ENCODE measurements around the gene GKN2.
"Not testable (repeated sequence)": the region's sequence is repeated elsewhere in the genome, so short reads cannot be mapped to it uniquely, and the experiment has no call there.

DNA sequence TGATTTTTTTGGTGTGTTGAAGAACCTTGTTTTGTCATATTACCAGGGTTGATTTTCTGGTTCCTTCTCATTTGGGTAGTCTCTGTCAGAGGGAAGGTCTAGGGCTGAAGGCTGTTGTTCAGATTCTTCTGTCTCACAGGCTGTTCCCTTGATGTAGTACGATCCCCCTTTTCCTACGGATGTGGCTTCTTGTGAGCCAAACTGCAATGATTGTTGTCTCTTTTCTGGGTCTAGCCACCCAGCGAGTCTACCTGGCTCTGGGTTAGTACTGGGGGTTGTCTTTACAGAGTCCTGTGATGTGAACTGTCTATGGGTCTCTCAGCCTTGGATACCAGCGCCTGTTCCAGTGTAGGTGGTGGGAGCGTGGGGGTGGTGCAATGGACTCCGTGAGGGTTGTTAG lies 56.7 kb downstream of the GKN2 start:
- not testable (repeated sequence) for TF ChIP-seq ZNF549 (tag by site-specific recombination; IDR thresholded peaks at IDR 0.05); ZNF670 (tag by site-specific recombination; IDR thresholded peaks at IDR 0.05; ENCODE audit: low read depth)
